IPS-18c (cell line): ENCODE measurements around the gene C11orf91.
"Not testable (repeated sequence)": the region's sequence is repeated elsewhere in the genome, so short reads cannot be mapped to it uniquely, and the experiment has no call there.

Source experiments
- H3K4me3 ChIP-seq: 2 replicates; pipeline ENCODE4 v1.7.0; 2013; ENCODE audit warnings: low read depth, mild to moderate bottlenecking, low read length, moderate library complexity; ENCODE audit not compliant: insufficient read depth
- H3K9me3 ChIP-seq: one replicate; pipeline ENCODE4 v1.6.1; 2013; ENCODE audit warnings: mild to moderate bottlenecking, low read length, moderate library complexity; ENCODE audit not compliant: control insufficient read depth, insufficient read depth

The C11orf91 gene

DNA sequence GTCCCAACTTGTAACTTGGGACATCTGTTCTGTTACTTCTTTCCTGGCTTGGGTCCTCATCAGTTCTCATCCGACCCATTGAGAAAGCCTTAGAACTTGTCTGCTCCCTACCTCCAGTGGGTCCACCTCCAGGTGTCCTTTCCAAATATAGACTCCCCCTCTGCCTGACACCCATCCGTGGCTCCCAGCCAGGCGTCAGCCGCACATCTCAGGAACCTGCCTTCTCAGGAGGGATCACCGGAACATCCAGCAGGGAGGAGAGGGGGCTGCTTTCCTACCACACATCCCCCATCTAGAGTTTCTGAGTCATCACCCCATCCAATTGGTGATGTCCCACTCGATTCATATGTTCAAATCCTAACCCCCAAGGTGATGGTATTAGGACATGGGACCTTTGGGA, 36.5 kb downstream of the C11orf91 start:
- no peaks in the 10 kb centered on the region for H3K9me3 ChIP-seq
- no peak overlapping the region for H3K4me3 ChIP-seq

DNA sequence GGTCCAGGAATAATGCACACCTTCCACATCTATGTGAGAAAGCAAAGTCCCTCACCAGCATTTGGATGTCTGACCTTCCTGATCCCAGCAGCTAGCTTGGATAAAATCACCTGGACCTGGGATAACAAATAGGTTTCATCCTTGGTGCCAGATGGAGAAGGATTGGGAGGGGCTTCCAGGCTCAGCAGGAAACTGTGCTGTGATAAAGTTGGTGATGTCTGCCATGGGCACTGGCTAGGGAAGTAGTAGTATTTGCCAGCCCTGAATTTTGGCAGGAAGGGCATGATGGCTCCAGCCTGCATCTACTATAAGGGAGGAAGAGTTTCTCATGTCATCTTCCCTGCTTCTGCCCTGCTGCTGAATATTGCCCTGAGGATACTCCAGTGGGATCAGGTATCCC, 37.5 kb downstream of the C11orf91 start:
- peaks cover 2% of the 10 kb centered on the region for H3K9me3 ChIP-seq
- no peak overlapping the region for H3K4me3 ChIP-seq

DNA sequence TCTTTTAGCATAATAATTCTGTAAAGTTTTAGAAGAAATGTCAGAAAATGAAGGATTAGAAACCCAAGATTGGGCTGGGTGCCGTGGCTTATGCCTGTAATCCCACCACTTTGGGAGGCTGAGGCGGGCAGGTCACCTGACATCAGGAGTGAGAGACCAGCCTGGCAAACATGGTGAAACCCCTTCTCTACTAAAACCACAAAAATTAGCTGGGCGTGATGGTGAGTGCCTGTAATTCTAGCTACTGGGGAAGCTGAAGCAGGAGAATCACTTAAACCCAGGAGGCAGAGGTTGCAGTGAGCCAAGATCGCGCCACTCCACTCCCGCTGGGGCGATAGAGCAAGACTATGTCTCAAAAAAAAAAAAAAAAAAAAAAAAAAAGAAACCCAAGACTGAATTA, 39.1 kb downstream of the C11orf91 start:
- H3K4me3 ChIP-seq, H3K9me3 ChIP-seq: not testable (repeated sequence)

DNA sequence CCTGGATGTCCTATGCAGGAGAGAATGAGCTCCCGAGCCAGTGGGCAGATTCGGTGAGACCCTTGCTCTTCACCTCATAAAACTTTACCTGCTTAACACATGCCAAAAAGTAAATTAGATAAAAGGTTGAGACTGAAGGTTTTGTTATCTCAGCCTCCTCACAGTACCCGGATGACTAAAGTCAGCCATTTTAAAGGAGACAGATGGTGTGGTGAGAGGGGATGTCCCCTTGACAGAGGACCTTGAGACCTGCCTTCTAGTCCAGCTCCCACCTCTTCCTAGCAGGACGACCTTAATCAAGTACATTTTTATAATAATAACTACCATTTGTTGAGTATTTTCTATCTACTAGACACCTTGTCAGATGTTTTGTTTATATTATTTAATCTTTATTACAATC, 39.7 kb downstream of the C11orf91 start:
- Histone ChIP-seq H3K4me3 (no peak overlapping the region), H3K9me3 (peaks cover 2% of the 10 kb centered on the region)

DNA sequence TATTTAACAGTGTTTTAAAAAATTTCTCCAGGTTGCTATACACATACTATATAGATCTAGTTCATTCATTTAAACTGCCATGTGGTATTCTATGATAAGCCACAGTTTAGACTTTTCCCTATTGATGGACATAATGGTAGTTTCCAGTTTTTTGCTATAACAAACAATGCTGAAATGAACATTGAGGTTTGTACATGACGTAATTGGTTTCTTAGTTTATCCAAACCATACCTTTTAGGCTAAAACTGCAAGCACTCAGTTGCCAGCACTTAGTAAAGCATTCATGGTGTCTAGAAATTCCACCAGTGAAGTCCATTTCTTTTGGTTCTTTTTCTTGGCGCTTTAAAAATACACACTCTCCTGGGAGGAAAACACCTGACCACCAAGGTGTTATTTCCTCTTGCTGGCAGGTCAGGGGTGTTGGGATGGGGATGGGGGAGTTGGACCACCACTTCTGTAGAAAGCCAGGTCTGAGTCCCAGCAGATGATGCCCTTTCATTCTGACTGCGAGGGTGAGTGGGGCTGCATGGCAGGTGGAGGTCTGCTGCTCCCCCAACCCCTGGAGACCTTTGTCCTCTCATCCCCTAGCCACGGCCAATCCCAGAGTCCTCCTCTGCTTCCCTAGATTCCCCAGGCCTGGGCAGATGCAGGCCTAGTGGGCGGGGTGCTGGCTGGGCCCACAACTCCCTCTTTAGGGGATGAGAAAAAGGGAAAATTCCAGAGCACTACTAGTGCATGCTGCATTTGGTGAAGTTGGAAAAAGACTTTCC, 41.1 kb downstream of the C11orf91 start:
- H3K9me3 ChIP-seq = peaks cover 2% of the 10 kb centered on the region
- no peak overlapping the region for H3K4me3 ChIP-seq

DNA sequence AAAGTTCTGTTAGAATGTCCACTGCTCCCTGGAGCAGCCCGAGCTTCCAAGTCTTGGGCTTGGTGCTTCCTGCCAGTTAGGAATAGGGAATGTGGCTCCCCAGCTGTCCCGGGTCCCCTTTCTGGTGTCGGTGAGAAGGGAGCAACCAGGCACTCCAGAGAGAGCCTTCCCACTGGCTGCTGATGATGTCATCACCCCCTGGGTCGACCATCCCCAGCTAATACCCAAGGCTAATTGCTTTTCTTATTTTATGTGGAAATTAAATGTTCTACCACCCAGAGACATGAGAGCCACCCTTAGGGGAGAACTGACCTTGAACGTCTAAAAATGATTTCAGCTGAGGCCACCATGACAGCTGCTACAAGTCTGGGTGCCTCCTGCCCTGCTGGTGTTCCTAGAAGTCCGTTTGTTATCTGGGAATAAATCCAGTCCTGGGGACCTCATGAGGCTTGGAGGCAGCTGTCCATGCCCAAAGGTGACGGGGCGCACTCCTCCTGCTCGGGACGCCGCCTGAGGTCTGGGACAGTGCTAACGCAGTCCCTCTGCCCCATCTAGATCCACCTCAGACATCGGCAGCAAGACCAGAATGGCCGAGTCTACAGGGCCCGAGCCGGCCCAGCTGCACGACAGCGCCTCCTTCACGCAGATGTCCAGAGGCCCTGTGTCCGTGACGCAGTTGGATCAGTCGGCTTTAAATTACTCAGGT, 42.3 kb downstream of the C11orf91 start:
- Histone ChIP-seq H3K9me3 (peaks cover 2% of the 10 kb centered on the region), H3K4me3 (no peak overlapping the region)

DNA sequence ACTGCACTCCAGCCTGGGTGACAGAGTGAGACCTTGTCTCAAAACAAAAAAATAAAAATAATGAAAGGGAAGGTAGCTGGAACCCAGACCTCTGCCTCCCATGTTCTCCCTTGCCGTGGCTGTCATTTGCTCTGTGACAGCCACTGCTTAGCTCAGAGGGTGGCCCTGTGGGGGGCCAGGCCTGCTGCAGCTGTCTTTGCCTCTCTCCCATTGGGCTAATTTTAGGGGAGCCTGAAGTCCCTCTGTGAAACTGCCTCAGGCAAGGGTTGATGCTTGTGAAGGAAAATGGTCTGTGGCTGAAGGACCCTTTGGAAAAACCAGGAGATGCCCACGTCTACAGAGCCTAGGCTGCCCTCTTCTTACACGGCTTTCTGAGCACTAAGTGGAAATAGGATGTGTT, 42.9 kb downstream of the C11orf91 start:
- H3K4me3 ChIP-seq = no peak overlapping the region

DNA sequence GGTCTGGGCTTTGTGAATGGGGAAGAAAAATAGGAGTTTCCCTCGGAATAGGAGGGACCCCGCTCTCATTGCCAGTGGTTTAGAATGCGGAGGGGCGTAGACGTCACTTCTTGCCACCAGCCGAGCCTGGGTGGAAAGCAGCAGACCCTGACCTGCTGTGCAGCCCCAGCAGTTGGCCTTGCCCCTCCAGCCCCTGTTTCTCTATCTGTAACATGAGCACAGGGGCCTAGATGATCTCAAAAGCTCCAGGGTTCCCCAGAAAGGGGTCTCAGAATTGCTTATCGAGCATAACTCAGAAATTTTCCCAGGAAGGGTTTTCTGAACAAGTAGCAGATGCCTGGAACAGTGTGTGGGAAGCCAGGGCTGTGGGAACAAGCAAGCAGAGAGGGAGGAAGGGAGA, 43.9 kb downstream of the C11orf91 start:
- no peak overlapping the region for H3K4me3 ChIP-seq

More for the DNA sequence above, 42.9 kb downstream of the C11orf91 start:
- H3K9me3 ChIP-seq = peaks cover 2% of the 10 kb centered on the region

DNA sequence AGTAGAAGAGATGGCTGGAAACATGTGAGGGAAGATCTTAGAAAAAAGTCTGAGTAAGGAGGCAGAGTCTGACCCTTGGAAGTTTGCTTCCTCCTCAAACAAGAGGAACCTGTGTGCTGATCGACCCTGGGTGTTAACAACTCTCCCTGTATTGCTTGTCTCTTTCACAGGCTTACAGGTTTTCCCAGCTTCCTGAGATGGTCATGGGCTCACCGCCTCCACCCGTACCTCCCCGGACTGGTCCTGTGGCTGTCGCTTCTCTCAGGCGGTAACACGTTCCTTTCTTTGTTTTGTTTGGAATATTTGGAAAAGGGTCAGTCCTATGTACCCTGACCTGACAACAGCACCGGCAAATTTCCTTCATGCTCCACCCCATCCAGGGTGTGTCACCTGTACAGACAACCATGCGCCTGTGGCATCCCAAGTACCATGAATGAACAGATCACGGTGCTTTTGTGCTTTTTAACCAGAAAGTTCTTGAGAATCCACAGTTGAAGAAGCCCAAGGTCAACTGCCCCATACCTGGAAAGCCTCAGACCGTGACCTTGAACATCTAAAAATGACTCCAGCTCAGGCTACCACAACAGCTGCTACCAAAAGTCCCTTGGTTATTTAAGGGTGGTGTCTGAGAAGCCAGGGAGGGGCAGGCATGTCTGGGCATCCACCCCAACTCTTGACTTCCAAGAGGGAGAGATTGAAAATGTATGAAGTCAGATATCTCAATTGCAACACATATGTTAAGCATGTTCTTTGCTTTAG, 44.6 kb downstream of the C11orf91 start:
- Histone ChIP-seq H3K4me3 (no peak overlapping the region), H3K9me3 (peaks cover 2% of the 10 kb centered on the region)

More for the DNA sequence above, 43.9 kb downstream of the C11orf91 start:
- H3K9me3 ChIP-seq = peaks cover 2% of the 10 kb centered on the region

DNA sequence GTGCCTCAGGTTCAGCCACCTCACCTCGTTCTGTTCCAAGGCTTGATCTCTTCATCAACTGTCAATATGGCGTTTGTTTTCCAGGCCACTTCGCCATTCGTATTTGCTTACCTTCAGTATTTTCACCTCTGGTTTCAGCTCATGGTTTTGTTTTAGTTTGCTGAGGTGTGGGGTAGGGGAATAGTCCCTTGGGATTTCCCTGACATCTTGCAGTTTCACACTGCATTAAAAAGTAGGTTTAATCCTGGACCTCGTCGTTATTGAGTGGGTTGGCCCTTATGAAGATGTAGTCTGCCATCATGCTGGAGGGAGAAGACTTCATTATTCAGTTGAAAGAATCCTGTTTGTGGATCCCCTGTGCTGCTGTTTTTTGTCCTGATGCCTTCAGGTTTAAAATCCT, 46.0 kb downstream of the C11orf91 start:
- peaks cover 2% of the 10 kb centered on the region for H3K9me3 ChIP-seq
- H3K4me3 ChIP-seq = no peak overlapping the region

DNA sequence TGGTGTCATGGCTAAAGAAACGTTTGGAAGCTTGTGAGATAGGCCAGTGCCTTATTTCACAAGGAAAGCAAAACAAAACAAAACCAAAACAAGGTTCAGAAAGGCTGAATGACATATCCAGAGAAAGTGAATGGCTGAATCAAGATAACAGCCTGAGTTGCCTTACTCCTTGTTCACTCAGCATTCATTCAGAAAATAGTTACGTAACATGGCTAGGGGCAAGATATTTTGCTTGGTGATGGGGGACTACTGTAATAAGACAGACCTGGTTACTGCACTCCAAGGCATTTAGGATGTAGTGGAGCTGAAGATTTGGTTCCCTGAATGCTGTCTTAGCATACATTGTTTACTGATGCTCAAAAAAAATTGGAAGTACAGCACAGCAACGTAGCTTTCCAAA, 47.7 kb downstream of the C11orf91 start:
- Histone ChIP-seq H3K9me3 (no peaks in the 10 kb centered on the region), H3K4me3 (no peak overlapping the region)

DNA sequence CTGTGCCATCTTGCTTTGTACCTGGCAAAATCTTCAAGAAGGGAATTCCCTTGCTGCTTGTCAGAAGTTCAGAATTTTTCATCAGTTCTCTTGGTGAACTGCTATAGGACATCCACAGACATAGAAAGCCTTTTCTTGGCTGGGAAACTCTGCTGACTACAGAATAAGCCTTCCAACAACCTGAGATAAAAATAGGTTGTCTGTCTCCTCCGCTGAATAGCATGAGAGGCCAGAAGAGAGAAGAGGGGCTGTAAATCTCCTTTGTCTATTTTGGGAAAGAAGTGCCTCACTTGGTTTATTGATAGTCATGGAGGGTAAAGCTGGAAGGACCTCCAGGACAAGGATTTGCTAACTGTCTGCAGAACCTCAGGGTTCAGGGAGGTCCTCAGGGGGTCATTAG, 48.2 kb downstream of the C11orf91 start:
- H3K4me3 ChIP-seq = no peak overlapping the region
- H3K9me3 ChIP-seq = no peaks in the 10 kb centered on the region

DNA sequence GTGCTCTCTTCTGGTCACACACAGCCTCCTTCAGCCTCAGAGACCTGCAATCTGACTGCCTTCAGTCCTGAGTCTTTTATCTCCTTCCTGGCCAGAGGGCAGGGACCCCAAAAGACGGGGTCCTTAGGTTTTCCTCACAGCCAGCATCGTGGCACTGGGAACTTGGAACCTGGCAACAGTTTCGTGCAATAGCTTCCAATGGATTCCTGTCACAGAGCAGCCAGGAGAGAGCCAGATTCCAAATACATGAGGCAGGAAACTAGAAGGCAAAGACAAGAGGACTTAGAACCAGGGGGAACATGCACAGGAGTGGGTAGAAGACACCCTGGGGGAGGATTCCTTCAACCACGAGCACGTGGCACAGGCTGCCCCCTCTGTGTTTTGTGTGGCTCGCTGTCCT, 48.6 kb downstream of the C11orf91 start:
- Histone ChIP-seq H3K9me3 (no peaks in the 10 kb centered on the region), H3K4me3 (no peak overlapping the region)

DNA sequence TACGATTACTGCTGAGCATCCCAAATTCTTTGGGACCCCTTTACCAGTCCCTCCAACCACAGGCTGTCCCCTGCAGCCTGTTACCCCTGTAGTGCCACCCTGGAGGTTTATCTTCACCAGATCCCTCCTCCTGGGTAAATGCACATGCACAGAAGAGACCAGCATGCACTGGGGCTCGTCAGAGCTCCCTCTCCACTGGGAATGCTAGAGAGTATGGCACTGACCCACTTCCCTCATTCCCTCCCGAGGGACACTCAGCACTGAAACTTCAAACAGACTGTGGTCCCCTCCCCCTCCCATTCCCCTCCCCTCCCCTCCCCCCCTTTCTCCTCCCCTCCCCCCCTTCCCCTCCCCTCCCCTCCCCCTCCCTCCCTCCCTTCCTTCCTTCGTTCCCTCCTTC, 49.1 kb downstream of the C11orf91 start:
- H3K9me3 ChIP-seq = no peaks in the 10 kb centered on the region

DNA sequence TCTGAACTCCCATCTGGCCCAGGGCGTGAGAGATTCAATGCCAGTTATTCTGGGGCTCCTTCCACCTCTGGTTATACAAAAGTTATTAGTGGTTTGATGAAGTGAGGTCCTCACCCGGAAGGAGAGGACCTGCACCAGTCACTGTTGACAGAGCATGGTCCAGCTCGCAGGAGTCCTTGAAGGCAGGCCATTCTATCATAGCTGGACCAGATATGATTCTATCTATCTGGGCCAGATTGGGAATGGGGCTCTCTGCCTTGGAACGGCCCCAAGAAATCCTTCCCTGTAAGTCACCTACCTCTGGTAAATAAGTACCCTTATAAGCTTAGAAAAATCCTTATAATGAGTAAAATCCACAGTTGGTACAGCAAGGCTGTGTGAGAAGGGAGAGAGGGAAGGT, 50.7 kb downstream of the C11orf91 start:
- Histone ChIP-seq H3K9me3 (no peaks in the 10 kb centered on the region), H3K4me3 (no peak overlapping the region)

More for the DNA sequence above, 49.1 kb downstream of the C11orf91 start:
- no peak overlapping the region for H3K4me3 ChIP-seq
